NCI-H774 (cell line): ENCODE measurements around the gene SPARC.

Source experiments
- DNase-seq: peaks from one replicate; lab custom pipeline; 2025; lab: John Stamatoyannopoulos, UW

Gene SPARC

GRCh38 chr5:151659001-151659754 lies 27.5 kb downstream of the SPARC start:
- DNase-seq = peak; percentile 45

- DNase-seq = no peak
Measured at GRCh38 chr5:151657114-151657513, 29.6 kb downstream of the SPARC start.

DNA sequence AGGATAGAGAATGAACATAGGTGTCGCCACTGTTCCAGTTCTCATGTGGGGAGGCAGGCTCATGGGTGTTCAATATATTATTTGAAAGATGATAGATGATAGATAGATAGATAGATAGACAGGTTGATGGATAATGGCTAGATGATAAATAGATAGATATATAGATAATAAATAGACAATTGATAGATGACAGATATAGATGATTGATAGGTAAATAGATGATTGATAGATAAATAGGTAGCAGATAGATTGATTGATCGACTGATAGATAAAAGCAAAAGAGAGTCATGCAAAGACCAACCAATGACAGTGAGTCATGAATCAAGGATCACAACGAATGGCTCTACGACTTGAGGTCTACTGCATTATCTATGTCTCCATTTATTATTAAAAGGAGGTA lies 30.4 kb downstream of the SPARC start:
- no peak for DNase-seq

GRCh38 chr5:151651997-151652645 lies 34.6 kb downstream of the SPARC start:
- DNase-seq = peak; percentile 57

DNA sequence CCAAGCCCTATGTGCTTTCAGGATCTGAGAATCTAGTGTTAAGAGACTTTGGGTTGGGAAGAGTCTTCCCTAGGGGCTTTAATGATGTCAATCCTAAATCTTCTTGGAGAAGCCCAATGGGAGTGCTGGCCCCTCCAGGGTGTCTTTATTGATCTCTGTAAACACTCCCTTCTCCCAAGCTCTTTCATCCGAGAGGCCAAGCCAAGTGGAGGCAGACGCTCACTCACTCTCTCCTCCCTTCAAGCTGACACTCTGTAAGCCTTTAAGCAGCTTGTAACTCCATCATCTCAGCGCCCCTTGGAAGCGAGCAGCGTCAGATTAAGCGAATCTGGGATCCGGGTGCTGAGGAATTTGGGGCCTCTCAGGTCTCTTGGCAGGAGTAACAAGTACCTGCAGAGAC lies 37.7 kb downstream of the SPARC start:
- DNase-seq = no peak

GRCh38 chr5:151648089-151648488 lies 38.6 kb downstream of the SPARC start:
- no peak for DNase-seq

DNA sequence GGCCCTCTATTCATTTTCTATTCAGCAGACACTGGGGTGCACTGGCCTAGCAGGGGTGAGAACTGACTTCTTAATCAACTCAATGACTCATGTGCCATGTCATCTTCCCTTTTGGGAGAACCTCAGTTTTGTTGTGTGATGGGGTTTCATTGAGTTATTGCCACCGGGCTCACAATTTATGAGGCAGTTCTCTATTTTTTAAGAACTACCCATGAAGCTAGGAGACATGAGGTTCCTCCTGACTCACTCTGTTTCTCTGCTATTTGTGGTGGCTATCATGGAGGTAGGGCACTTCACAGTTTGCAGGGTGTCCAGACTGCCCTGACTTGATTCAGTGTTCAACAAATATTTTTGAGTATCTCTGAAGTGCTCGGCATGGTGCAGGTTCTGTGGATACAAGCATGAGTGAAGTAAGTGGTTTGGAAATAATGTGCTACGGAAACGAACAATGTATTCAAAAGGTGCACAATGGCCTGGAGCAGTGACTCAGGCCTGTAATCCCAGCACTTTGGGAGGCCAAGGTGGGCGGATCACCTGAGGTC lies 39.3 kb downstream of the SPARC start:
- DNase-seq = no peak

DNA sequence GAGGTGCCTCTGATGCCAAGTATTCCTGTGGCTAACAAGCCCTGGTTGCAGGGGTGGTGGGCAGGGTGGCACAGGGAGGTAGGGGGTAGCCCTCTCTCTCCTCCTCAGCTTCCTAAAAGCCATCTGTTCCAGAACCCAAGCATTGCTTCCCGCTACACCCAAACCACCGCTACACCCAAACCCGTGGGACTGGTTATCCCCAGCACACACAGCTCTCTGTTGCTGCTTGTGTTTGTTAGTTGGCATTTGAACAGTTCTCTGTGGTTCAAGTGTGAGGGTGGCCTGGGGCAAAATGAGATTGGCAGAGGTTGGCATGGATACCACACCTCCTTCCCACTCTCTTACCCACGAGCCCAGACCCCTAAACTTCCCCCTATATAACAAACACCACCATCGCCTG lies 40.4 kb downstream of the SPARC start:
- DNase-seq = no peak

GRCh38 chr5:151643388-151643787 lies 43.3 kb downstream of the SPARC start:
- no peak for DNase-seq

DNA sequence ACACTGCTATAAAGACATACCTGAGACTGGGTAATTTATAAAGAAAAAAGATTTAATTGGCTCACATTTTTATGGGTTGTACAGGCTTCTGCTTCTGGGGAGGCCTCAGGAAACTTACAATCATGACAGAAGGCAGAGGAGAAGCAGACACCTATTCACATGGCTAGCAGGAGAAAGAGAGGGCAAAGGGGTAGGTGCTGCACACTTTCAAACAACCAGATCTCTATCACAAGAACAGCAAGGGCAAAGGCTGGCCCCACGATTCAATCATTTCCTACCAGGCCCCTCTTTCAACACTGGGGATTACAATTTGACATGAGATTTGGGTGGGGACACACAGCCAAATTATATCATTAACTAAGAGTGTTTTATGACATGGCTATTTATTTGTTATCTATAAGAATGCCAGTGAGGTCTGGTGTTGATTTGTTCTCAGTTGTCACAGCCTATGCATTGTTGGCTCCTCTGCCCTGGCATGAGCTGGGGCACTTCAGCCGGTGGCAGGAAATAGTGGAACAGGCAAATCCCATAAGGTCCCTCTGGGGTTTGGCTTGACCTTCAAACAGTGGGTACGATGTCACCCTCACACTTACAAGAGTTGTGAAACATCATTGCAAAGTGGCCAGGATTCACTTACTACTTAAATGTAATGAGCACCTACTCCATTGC lies 44.1 kb downstream of the SPARC start:
- DNase-seq = no peak

- no peak for DNase-seq
Measured at GRCh38 chr5:151638619-151639018, 48.1 kb downstream of the SPARC start.

DNA sequence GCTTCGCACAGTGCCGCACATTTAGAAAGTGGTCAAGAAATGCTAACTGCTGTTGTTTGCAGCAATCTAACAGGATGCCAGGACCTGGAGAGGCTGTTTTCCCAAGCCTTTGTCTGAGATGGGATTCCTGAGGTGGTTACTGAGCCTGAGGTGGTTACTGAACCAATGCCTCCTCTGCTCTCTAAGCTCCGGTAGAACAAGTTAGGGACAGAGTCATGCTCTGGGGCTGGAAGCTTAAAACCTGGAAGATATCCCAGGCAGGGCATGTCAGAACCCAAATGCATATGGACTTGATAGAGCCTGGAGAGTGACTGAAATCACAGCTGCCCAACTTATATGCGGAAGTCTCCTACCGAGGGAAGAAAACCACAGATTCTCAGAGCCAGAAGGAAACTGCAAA lies 49.0 kb downstream of the SPARC start:
- DNase-seq = no peak

DNA sequence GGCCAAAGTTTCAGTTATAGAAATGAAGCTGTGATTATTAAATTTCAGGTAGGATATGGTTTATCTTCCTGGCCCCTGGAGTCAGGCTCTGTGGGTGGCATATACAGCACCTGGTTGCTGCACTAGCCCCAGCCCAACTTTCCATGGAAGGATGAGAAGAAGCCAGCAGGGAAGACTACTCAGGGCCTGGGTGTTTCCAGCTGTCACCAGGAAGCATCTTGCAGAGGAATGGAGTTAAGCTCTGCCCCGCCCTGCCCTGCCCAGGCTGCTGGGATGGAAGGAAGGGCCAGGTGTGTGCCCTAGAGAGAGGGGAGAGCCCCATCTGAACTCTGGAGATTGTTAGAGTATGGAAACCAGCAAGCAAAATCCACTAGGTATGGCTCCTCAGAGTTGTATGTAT lies 52.8 kb downstream of the SPARC start:
- DNase-seq = no peak

- DNase-seq = no peak
Measured at GRCh38 chr5:151632941-151633340, 53.8 kb downstream of the SPARC start.

- DNase-seq = no peak
Measured at GRCh38 chr5:151632524-151632923, 54.2 kb downstream of the SPARC start.

DNA sequence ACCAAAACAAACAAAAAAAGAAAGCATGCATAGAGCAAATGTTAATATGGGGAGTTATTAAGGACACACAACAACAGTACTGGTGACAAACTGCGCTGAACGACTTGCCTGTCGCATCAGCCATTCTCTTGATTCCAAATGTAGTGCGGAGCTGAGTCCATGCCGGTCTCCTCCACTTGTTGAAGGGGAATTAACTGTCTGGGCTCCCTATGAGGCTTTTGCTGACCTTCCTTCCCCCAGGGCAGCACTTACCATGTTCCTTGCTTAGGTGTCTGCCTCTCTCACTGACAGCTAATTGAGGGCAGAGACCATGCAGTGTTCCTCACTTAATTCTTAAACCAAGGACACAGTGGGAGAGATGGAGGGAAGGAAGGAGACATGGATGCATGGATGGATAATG lies 54.8 kb downstream of the SPARC start:
- no peak for DNase-seq

DNA sequence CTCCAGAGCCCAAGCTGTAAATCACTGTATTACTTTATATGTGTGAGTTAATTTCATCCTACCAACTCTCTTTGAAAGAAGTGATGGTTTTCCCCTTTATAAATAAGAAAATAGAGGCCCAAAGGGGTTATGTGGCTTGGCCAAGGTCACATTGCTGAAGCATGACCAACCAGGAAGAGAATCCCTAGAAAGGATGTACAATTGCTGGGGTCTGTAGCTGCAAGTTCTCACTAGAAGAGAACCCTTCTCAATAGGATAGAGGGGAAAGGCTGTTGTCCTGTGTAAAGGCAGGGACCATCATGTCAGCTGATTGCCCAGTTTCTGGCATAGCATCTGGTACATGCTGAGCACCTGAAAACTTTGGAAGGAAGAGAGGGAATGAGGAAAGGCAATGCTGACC lies 56.6 kb downstream of the SPARC start:
- DNase-seq = no peak

DNA sequence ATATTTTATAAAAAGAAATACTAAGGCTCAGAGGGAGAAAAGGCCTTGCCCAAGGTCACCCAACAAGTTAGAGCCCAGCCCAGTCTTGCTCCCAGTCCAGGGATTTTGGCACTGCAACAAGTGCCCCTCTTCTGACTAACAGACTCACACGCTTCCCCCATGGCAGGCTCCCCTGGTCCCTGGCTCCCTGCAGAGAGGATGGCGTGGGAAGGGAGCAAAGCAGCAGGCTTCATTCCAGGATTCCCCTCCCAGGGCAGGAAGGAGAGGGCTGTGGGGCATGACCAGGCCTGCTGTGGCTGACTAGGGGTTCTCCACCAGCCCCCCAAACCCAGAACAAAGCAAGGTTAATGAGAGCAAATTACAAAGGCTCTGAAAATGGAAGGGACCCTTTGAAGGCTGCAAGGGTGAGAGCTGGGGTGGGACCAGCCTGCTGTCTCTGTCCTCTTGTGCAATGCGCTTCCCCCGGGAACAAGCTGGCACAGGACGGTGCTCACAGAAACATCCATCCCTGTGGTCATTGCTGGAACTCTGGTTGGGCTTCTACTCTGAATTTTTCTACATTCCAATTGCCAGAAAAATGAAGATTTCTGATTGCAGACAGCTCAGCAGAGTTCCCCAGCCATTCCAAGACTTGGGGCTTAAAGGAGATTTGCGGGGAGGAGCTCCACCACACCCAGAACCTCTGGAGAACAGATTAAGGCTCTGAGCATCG lies 58.4 kb downstream of the SPARC start:
- no peak for DNase-seq

GRCh38 chr5:151627650-151628049 lies 59.1 kb downstream of the SPARC start:
- DNase-seq = no peak

GRCh38 chr5:151625285-151625684 lies 61.4 kb downstream of the SPARC start:
- no peak for DNase-seq

GRCh38 chr5:151624476-151624875 lies 62.2 kb downstream of the SPARC start:
- no peak for DNase-seq

GRCh38 chr5:151622367-151623088 lies 64.2 kb downstream of the SPARC start:
- peak; percentile 42 for DNase-seq
